Stimulated activated CD8-positive, alpha-beta memory T cell treated with anti-CD3 and anti-CD28 coated beads, Interleukin-2, amount 100 ng/mL, for 48 hours (primary cell): ENCODE results near the gene RPL28.
"Not testable (repeated sequence)": the region's sequence is repeated elsewhere in the genome, so short reads cannot be mapped to it uniquely, and the experiment has no call there.

Experiments used
- DNase-seq, 2 donors: peaks; one replicate each; pipeline ENCODE4 v3.0.0-alpha.2; 2020; ENCODE audit warnings: low read depth in 2 of 2

RPL28 gene

DNA sequence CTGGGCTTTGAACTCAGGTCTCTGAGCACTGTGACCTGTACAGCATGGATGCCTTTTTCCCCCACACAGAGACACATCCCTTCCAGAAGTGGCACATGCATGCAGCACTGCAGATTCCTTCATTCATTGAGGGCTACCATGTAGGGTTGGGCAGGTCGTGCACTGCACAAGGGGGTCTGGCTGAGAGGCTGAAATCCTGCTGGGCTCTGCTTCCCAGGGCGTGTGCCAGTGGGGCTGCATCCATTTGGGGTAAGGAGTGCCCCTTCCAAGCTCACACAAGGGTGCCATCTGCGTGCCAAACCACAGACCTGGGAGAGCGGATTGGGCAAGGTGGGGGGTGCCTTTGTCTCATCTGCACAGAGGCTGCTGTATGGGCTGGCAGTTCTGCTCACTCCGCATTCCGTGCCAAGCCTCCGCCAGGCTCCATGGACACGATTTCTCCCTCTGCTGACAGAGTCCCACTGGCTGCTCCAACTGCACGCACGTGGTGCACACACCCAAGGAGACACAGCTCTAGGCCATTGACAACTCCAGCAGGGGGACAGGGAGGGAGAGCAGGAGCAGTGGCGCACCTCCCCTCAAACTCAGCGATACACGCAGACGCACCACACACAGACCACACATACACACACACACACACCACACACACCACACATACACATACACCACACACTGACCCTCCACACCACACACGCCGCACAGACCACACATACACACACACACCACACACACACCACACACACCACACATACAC, 61.9 kb downstream of the RPL28 start:
- DNase-seq, result no peak

- DNase-seq, result not testable (repeated sequence)
These were observed 62.4 kb downstream of the RPL28 start for GRCh38 chr19:55448175-55448490.

DNA sequence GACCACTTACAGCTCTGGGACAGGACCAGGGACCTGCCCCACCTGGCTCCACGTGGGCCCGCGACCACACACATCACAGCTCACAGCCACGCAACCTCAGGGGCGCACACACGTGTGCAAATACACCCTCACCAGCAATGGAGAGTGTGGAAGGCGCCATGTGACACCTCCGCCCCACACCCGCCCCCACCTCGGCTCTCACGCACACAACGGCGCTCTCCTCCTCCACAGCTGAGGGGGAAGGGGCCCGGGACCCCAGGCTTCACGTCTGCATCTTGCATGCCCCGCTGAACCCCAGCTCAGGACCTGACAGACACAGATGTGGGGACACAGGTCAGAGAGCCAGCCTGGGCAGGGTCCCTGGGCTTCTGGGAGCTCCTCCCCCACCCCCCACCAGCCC, 63.7 kb downstream of the RPL28 start:
- DNase-seq, result no peak

DNA sequence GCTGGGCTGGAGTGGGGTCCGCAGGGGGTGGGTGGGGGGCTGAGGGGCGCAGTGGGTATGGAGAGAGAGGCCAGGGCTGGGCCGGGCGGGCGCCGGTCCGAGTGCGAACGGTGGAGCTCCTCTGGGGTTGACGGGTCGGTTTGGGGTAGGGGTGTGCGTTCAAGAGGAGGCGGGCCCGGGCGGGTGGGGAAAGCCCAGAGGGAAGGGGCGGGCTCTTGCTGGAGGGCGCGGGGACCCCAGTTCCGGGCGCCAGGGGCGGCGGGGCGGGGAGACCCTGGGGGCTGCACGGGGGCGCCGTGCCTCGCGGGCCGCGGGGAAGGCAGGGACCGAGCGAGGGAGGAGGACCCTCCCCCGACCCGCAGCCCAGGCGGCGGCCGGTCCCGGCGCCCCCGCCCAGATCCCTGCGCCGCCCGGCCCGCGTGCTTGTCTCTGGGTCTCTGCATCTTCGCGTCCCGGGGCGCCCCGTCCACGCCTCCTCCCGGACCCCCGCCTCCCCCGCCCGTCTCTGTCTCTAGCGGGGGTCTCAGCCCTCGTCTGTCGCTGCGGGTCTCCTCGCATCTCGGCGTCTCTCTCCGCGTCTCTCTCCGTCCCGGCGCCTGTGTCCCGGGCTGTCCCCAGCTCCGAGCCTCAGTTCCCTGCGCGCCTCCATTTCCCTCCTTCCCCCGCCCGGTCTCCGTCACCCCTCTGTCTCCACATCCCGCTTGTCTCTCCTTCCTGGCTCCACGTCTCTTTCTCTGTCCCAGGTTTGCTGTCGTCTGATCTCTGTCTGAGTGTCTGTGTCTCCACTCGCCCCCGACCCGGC, 65.6 kb downstream of the RPL28 start:
- DNase-seq, result no peak

GRCh38 chr19:55451965-55452748, 66.4 kb downstream of the RPL28 start:
- DNase-seq, result no peak
